ENCODE data around the gene NGEF. TPM values are rescaled to one million over a fixed set of nuclear protein-coding genes. Genes with fewer than 3 reads are reported as not detected.

Gene NGEF
- total RNA-seq, 2 experiments from 2014 or later: not detected

DNA sequence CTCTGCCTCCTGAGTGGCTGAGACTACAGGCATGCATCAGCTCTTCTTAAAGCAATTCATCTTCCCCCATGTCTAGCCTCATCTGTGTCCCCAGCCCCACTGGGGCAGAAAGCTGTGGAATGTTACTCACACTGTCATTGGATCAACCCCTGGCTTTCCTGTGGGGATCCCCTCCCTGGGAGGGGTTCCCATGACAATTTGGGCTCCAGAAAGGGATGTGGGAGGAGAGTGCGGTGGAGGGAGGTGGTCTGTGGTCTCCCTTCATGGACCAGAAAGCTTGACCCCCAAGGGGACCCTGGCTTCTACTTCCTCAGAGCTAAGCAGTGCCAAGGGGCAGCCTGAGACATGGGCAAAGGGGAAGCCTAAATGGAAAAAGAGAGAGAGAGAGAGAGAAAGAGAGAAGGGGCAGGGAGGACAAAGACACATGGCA, 1.3 kb downstream of the NGEF start:
- no peak overlapping the region for H3K4me3 ChIP-seq (ENCODE audit: low read length)
- no peak overlapping the region for H3K4me3 Mint-ChIP-seq
- ChIA-PET POLR2A (no interaction called here), CTCF (no interaction called here)
- no peak overlapping the region for H3K27ac Mint-ChIP-seq
- intact Hi-C loops (cut with DNase I, micrococcal nuclease): no loop called here
- ATAC-seq (ENCODE audit: poor library complexity) (no peak), DNase-seq (no peak)
- no peaks in the 10 kb centered on the region for H3K9me3 Mint-ChIP-seq
- TF ChIP-seq, protein P1, sequence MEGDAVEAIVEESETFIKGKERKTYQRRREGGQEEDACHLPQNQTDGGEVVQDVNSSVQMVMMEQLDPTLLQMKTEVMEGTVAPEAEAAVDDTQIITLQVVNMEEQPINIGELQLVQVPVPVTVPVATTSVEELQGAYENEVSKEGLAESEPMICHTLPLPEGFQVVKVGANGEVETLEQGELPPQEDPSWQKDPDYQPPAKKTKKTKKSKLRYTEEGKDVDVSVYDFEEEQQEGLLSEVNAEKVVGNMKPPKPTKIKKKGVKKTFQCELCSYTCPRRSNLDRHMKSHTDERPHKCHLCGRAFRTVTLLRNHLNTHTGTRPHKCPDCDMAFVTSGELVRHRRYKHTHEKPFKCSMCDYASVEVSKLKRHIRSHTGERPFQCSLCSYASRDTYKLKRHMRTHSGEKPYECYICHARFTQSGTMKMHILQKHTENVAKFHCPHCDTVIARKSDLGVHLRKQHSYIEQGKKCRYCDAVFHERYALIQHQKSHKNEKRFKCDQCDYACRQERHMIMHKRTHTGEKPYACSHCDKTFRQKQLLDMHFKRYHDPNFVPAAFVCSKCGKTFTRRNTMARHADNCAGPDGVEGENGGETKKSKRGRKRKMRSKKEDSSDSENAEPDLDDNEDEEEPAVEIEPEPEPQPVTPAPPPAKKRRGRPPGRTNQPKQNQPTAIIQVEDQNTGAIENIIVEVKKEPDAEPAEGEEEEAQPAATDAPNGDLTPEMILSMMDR (IDR thresholded peaks at IDR 0.05): no peak
- H3K4me1 Mint-ChIP-seq (ENCODE audit: low read depth): no peaks in the 10 kb centered on the region
- no peaks in the 10 kb centered on the region for H3K4me1 ChIP-seq (ENCODE audit: insufficient read depth, low read length)
- no peaks in the 10 kb centered on the region for H3K27me3 ChIP-seq (ENCODE audit: control insufficient read depth in 1 of 2, insufficient read depth in 2 of 2, low read length in 2 of 2)
- no peaks in the 10 kb centered on the region for H3K27me3 Mint-ChIP-seq
- no peak overlapping the region for H3K27ac ChIP-seq (ENCODE audit: low read depth in 1 of 2, low read length in 2 of 2)
- no peaks in the 10 kb centered on the region for H3K36me3 ChIP-seq (ENCODE audit: insufficient read depth, low read length)
- no peaks in the 10 kb centered on the region for H3K36me3 Mint-ChIP-seq (ENCODE audit: low read depth)
- peaks cover 0 to 3% of the 10 kb centered on the region in 2 experiments for H3K9me3 ChIP-seq (ENCODE audit: control insufficient read depth in 1 of 2, insufficient read depth in 1 of 2, low read length in 2 of 2)

DNA sequence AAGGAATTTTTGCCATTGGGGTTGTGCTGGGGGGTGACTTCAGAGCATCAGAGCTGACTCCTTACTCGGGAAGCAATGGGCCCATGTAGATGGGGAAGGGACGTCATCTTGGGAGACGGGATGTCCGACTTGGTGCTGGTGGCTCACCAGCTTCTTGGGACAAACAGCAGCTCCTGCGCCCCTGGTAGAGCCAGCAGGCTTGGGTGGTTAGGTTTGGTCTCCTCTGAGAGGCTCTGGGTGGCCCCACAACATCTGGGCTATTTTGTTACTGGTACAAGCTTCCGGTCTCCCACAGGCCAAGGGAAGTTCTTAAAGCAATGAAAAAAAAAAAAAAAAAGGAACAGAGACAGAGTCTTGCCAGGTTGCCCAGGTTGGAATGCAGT, 1.8 kb downstream of the NGEF start:
- Mint-ChIP-seq H3K27me3 (no peaks in the 10 kb centered on the region), H3K4me3 (no peak overlapping the region), H3K27ac (no peak overlapping the region), H3K4me1 (ENCODE audit: low read depth) (no peaks in the 10 kb centered on the region), H3K9me3 (no peaks in the 10 kb centered on the region), H3K36me3 (ENCODE audit: low read depth) (no peaks in the 10 kb centered on the region)
- DNase-seq (no peak), ATAC-seq (ENCODE audit: poor library complexity) (no peak)
- Histone ChIP-seq H3K27me3 (ENCODE audit: control insufficient read depth in 1 of 2, insufficient read depth in 2 of 2, low read length in 2 of 2) (no peaks in the 10 kb centered on the region), H3K36me3 (ENCODE audit: insufficient read depth, low read length) (no peaks in the 10 kb centered on the region), H3K4me1 (ENCODE audit: insufficient read depth, low read length) (no peaks in the 10 kb centered on the region), H3K4me3 (ENCODE audit: low read length) (no peak overlapping the region), H3K27ac (ENCODE audit: low read depth in 1 of 2, low read length in 2 of 2) (no peak overlapping the region), H3K9me3 (ENCODE audit: control insufficient read depth in 1 of 2, insufficient read depth in 1 of 2, low read length in 2 of 2) (peaks cover 0 to 3% of the 10 kb centered on the region in 2 experiments)
- ChIA-PET POLR2A (no interaction called here), CTCF (no interaction called here)
- TF ChIP-seq, protein P1 (IDR thresholded peaks at IDR 0.05): no peak
- intact Hi-C loops (cut with DNase I, micrococcal nuclease): no loop called here

DNA sequence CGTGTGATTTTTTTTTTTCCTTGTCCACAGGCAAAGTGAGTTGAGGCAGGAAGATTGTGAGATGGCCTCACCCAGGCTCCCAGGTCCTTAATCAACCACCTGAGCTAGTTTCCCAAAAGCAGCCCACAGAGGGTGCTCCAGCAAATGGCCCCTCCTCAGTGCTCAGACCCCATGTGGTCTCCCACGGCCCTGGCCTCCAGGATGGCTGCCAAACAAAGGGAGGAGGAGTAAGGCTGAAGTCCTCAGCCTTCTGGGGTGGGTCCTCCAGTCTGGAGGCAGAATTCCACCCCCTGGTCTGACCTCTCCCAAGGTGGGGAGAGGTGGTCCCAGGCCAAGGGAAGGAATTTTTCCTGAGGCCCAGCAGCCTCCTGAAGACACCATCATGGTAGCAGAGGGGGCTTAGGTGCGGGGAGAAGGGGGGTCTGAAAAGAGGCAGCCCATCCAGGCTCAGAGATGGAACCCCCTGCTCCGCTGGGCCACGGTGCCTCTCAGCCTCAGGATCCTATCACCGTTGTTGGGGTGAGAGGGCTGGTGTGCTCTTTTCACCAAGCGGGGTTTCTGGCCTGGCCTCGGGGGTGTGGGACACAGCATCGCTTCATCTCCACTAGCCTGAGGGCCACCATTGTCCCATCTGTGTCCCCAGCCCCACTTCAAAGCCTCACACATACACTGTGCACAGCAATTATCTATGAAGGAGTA, 2.3 kb downstream of the NGEF start:
- Histone ChIP-seq H3K27ac (ENCODE audit: low read depth in 1 of 2, low read length in 2 of 2) (no peak overlapping the region), H3K9me3 (ENCODE audit: control insufficient read depth in 1 of 2, insufficient read depth in 1 of 2, low read length in 2 of 2) (peaks cover 0 to 3% of the 10 kb centered on the region in 2 experiments), H3K4me1 (ENCODE audit: insufficient read depth, low read length) (no peaks in the 10 kb centered on the region), H3K27me3 (ENCODE audit: control insufficient read depth in 1 of 2, insufficient read depth in 2 of 2, low read length in 2 of 2) (no peaks in the 10 kb centered on the region), H3K36me3 (ENCODE audit: insufficient read depth, low read length) (no peaks in the 10 kb centered on the region), H3K4me3 (ENCODE audit: low read length) (no peak overlapping the region)
- Mint-ChIP-seq H3K27ac (no peak overlapping the region), H3K27me3 (no peaks in the 10 kb centered on the region), H3K4me3 (no peak overlapping the region), H3K9me3 (no peaks in the 10 kb centered on the region), H3K36me3 (ENCODE audit: low read depth) (no peaks in the 10 kb centered on the region), H3K4me1 (ENCODE audit: low read depth) (no peaks in the 10 kb centered on the region)
- intact Hi-C loops (cut with DNase I, micrococcal nuclease): no loop called here
- ATAC-seq (ENCODE audit: poor library complexity): no peak
- CTCF ChIA-PET: no interaction called here
- DNase-seq: no peak
- POLR2A ChIA-PET: no interaction called here
- TF ChIP-seq, protein P1 (IDR thresholded peaks at IDR 0.05): no peak

Data from CD4-positive, alpha-beta T cell (primary cell).